ENCODE results near the gene CDK14.

The CDK14 gene

GRCh38 chr7:90709501-90710465 lies 113.7 kb downstream of the CDK14 start:
- TF ChIP-seq, protein P1, sequence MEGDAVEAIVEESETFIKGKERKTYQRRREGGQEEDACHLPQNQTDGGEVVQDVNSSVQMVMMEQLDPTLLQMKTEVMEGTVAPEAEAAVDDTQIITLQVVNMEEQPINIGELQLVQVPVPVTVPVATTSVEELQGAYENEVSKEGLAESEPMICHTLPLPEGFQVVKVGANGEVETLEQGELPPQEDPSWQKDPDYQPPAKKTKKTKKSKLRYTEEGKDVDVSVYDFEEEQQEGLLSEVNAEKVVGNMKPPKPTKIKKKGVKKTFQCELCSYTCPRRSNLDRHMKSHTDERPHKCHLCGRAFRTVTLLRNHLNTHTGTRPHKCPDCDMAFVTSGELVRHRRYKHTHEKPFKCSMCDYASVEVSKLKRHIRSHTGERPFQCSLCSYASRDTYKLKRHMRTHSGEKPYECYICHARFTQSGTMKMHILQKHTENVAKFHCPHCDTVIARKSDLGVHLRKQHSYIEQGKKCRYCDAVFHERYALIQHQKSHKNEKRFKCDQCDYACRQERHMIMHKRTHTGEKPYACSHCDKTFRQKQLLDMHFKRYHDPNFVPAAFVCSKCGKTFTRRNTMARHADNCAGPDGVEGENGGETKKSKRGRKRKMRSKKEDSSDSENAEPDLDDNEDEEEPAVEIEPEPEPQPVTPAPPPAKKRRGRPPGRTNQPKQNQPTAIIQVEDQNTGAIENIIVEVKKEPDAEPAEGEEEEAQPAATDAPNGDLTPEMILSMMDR (IDR thresholded peaks at IDR 0.05), result no peak

DNA sequence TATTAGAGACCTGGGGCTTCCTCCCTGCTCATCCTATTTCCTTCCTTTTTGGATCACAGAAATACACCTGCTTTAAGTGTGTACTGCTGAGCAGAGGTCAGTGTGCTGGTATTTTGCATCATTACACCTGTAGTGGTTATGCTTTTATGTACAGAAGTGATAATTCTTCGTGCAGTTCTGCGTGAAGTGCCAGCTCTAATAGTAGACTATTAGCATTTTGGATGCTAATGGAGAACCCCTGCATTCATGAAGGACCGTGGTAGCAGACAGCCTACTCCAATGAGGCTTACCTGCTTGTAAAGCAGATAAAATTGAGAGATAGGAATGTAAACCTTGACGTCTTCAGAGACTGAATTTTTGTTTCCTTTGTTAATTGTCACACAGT lies 114.3 kb downstream of the CDK14 start:
- TF ChIP-seq, protein P1 (IDR thresholded peaks at IDR 0.05), result no peak

- TF ChIP-seq, protein P1 (IDR thresholded peaks at IDR 0.05), result no peak
These were observed 117.5 kb downstream of the CDK14 start for GRCh38 chr7:90713628-90714027.

- TF ChIP-seq, protein P1 (IDR thresholded peaks at IDR 0.05), result no peak
These were observed 118.9 kb downstream of the CDK14 start for GRCh38 chr7:90715067-90715466.

DNA sequence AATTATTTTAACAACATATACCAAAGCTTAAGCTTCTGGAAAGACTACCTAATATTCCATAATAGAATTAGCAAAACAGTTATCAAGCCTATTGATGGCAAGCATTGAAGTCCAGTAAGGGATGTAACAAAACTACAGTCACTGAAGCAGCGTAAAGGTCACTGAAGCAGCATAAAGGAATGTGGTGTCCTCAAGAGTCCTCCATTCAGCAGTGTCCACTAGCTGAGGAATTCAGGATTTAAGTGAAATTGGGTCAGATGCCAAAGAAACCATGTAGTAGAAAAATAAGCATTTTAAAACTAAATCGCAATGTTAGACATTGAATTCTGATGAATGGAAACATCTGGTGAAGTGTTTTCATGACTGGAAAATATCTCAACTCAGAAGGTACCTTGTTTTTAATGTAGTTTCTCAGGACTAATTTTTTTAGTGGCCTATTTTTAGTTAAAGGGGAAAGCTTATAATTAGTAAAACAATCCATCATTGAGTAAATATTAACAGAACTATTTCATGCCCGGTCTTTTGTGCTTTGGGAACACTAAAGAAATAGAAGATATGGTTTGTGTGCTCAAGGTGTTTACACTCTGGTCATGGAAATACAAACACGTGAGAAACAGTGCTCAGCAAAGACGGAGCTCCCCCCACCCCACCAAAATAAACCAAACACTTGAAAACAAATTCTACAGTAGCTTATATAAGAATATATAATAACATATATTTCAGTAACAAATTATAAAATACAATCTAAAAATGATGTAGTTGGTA lies 121.4 kb downstream of the CDK14 start:
- TF ChIP-seq, protein P1 (IDR thresholded peaks at IDR 0.05), result no peak

DNA sequence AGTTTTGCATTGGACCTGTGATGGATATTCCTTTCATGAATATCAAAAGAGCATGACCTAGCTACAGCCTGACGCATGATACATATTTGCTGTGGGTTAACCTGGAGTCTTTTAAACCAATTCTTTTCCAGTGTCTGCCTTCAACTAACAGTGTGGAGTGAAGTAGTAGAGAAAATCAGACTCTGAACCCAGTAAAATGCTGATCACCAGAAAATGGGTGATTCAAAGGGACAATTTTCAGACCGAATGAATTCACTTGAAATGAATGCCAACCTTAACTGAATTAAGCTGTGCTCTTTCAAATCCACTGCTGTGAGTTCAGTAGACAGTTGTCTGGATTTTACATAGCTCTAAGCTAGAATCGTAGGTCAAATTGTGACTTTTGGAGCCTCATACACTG lies 123.0 kb downstream of the CDK14 start:
- TF ChIP-seq, protein P1 (IDR thresholded peaks at IDR 0.05), result no peak

- TF ChIP-seq, protein P1 (IDR thresholded peaks at IDR 0.05), result no peak
These were observed 125.1 kb downstream of the CDK14 start for GRCh38 chr7:90720984-90721760.

Measured in LNCAP (cell line).